GM19193 (cell line): ENCODE results near the gene SP4.
A peak's percentile ranks its signal among the peaks of the same experiment; 100 is the strongest.

Source experiments
- POLR2A ChIP-seq: IDR thresholded peaks from 4 replicates; pipeline ENCODE4 v1.6.1; 2011; ENCODE audit not compliant: insufficient read depth, insufficient read length; ENCODE audit errors: extremely low read depth

Gene SP4

GRCh38 chr7:21427182-21427870 lies 557 bp upstream of the SP4 start:
- TF ChIP-seq POLR2A, result peak; percentile 66

GRCh38 chr7:21428659-21428941 lies 717 bp downstream of the SP4 start:
- TF ChIP-seq POLR2A, result no peak

GRCh38 chr7:21429021-21429420 lies 1.1 kb downstream of the SP4 start:
- TF ChIP-seq POLR2A, result no peak

GRCh38 chr7:21429786-21430574 lies 2.1 kb downstream of the SP4 start:
- TF ChIP-seq POLR2A, result no peak

GRCh38 chr7:21430575-21430954 lies 2.7 kb downstream of the SP4 start:
- no peak for TF ChIP-seq POLR2A

GRCh38 chr7:21443149-21443841 lies 15.4 kb downstream of the SP4 start:
- TF ChIP-seq POLR2A, result no peak

- TF ChIP-seq POLR2A, result no peak
These were observed 21.1 kb downstream of the SP4 start for GRCh38 chr7:21448974-21449373.

- no peak for TF ChIP-seq POLR2A
These were observed 22.2 kb downstream of the SP4 start for GRCh38 chr7:21450076-21450475.

- TF ChIP-seq POLR2A, result no peak
These were observed 23.1 kb downstream of the SP4 start for GRCh38 chr7:21450941-21451340.

- no peak for TF ChIP-seq POLR2A
These were observed 26.3 kb downstream of the SP4 start for GRCh38 chr7:21454182-21454581.

- no peak for TF ChIP-seq POLR2A
These were observed 27.0 kb downstream of the SP4 start for GRCh38 chr7:21454906-21455305.

GRCh38 chr7:21461282-21461681 lies 33.4 kb downstream of the SP4 start:
- TF ChIP-seq POLR2A, result no peak

- TF ChIP-seq POLR2A, result no peak
These were observed 34.2 kb downstream of the SP4 start for GRCh38 chr7:21462081-21462480.

GRCh38 chr7:21463524-21463923 lies 35.6 kb downstream of the SP4 start:
- TF ChIP-seq POLR2A, result no peak

- no peak for TF ChIP-seq POLR2A
These were observed 41.1 kb downstream of the SP4 start for GRCh38 chr7:21468969-21469368.

- TF ChIP-seq POLR2A, result no peak
These were observed 42.0 kb downstream of the SP4 start for GRCh38 chr7:21469894-21470293.
